T-helper 2 cell treated with Interferon-gamma antibody and Interleukin-4, amounts not matched to agents 100 ng/mL and 5 ng/mL, for 36 hours (primary cell): ENCODE results near the gene CDK1. TPM values are rescaled to one million over a fixed set of nuclear protein-coding genes. Genes with fewer than 3 reads are reported as not detected.

Source experiments
- intact Hi-C: fragments of 100-400 bp; cut with micrococcal nuclease; formaldehyde crosslinking; loops from one replicate; pipeline ENCODE4 v1.15.1; 2023
- total RNA-seq: library from RNA; stranded (reverse); gene quantifications from 2 replicates; pipeline ENCODE4 v1.2.3, GENCODE V29; 2022

The CDK1 gene
- 118 TPM in 2 replicates for total RNA-seq

DNA sequence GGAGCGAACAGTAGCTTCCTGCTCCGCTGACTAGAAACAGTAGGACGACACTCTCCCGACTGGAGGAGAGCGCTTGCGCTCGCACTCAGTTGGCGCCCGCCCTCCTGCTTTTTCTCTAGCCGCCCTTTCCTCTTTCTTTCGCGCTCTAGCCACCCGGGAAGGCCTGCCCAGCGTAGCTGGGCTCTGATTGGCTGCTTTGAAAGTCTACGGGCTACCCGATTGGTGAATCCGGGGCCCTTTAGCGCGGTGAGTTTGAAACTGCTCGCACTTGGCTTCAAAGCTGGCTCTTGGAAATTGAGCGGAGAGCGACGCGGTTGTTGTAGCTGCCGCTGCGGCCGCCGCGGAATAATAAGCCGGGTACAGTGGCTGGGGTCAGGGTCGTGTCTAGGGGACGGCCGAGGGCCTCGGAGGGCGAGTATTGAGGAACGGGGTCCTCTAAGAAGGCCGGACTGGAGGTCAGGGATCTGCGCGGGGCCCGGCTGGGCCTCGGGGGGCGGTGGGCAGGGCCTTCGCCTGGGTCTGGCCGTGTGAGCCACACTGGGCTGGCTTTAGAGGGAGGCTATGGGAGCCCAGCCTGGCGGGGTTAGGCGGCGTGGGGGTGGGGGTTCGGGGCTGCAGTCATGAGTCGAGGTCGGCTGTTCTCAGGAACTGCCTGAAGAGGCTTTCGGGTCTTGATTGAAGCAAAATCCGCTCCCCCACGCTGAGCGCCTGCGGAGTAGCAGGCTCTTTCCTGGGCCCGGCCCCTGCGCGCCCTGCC is at the start of gene CDK1:
TSS of gene CDK1 (plus strand) at position 265 of the 757 bp plus-strand sequence. CDS start 1,688 bp downstream, outside the sequence.
- intact Hi-C loops: loop anchor here (1.0 to 5.0 kb wide), 6 partner anchors 8 to 1124 kb away; partner anchors contain the start of gene CCDC6

DNA sequence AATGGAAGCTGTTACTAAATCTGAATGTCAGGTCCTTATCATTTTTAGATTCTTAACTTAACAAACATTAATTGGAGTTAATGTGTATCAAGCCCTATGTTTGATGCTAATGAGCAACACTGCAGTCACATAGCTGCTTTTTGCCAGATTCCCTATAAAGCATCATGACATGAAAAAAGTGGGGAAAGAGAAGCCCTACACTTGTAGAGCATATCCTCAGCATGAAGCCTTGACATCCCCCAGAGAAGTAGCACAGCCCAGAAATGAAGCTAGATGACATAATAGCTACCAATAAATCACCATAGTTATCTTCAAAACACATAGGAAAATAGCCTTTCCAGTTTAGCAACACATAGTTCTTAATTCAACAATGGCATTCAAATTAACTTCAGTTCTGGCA is 49.2 kb upstream of the CDK1 start:
- intact Hi-C loops: loop anchor here (2.0 kb wide), 1 partner anchor 492 kb away; no protein-coding TSS in a partner anchor

DNA sequence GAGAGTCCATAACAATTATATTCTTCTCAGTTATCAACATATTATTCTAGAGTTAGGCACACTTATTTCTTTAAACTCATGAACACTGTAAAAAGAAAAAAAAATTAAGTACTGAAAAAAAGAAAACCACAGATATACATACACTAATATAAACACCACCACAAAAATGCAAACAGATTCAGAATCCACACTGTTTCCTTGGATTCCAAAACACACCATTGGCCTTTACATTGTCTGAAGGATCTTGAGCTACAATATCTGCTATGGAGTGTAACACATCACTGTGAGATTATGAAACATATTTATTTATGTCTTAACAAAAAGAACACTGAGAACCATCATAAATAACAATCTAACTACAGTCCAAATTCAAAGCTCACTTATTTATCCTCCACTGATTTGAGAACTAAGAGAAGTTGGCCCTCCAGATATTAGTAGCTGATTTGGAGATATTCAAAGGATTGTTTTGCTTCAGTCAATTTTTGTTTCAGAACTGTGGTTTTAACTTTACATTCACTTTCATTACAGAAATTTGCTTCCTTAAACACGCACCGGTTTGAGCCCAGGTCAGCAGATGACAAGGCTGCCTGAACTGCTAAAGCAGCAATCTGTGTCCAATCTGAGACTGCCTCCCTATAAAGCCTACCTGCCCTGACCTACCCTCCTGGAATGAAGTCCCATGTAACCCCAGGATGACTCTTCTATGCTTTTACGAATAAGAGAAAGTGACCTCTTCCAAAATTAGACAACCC is 47.0 kb upstream of the CDK1 start:
- intact Hi-C loops: loop anchor here (1.0 to 5.0 kb wide), 5 partner anchors 17 to 556 kb away; no protein-coding TSS in a partner anchor

DNA sequence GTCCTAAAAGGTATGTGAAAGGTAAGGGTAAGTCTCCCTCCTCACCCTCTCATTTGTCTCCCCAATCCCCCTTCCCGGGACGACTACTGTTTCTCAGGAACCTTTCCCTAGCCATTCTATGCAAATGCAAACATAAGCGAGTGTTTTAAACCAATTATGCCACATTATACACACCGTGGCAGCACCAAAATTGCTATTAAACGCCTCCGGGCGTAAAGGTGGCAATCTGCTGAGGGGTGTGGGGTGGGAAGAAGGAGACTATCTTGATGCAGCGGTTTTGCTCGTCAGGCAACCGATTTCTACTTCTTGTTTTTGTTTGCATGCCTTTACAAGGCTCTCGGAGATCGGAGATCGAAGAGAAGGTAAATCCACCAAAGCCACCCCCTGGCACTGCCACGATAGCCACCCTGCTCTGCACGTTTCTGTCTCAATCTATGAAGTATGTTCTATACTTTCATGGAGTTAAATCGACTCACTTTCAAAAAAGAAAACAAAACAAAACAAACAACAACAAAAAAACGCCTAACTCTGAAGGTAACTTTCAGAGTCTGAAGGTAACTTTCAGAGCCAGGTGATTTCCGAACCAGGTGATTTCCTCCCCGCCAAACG is 46.0 kb upstream of the CDK1 start:
- intact Hi-C loops: loop anchor here (1.0 to 5.0 kb wide), 7 partner anchors 36 to 826 kb away; partner anchors contain the start of genes CCDC6 and CDK1

DNA sequence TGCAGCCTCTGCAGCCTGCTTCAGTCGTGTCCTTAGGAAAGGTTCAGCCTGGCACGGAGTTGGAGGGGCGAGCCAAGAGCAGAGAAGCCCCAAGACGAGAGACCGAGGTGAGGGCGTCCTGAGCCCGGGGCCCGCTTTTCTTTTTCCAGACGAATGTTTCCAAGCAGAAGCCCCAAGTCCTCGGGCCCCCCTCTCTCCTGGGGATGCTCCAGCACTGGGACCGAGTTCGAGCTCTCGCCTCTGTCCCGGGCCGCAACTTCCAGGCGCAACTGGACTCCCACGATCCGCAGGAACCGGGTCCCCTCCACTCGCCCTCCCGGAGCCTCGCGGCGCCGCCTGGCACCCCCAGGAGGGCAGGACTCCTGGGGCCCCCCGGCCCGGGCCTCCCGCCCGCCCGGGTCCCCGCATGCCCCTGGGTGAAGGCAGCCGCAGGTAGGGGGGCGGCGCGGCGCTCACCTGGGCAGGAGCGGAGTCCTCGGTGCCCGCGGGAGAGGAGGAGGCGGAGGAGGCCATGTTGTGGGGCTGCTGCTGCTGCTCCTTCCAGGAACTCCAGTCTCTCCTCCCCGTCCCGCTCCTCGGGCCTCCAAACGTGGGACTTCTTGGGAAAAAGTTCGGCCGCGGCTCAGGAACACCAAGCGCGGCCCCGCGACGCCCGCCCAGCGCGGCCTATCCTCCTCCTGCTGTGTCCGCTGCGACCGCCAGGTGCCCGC is 45.3 kb upstream of the CDK1 start:
- intact Hi-C loops: loop anchor here (1.0 to 5.0 kb wide), 7 partner anchors 36 to 826 kb away; partner anchors contain the start of genes CCDC6 and CDK1

DNA sequence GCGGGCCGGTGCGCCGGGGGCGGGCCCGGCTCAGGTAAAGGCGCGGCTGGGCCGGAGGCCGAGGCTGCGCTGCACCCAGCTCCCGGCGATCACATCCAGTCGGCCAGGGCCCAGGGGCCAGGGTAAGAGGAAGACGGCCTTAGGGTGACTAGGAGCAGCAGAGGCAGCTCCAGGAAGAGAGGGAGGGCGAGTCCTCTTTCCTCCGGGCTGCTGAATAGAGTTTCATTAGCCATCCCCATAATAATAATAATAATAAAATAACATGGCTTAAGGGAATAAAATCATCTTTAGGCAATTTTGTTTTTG is 44.8 kb upstream of the CDK1 start:
- intact Hi-C loops: loop anchor here (2.0 to 5.0 kb wide), 6 partner anchors 35 to 827 kb away; partner anchors contain the start of gene CCDC6

DNA sequence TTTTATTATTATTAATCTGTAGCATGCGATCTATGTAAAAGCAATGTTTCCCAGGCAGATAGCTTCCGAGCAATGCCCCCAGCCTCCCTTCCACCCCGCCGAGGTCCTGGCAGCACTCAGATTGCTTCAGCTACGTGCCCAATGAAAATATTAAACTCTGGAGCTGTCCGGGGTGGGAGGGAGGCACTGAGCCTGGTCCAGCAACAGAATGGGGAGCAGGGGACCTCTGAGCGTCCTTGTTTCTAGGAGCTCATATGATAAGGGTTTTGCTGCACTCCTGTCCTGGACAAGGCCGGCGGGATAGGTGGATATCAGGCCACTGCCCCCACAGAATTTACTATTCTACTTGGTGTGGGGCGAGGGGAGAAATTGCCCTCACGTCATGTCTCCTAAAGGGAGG is 44.5 kb upstream of the CDK1 start:
- intact Hi-C loops: loop anchor here (2.0 to 5.0 kb wide), 6 partner anchors 35 to 827 kb away; partner anchors contain the start of gene CCDC6

DNA sequence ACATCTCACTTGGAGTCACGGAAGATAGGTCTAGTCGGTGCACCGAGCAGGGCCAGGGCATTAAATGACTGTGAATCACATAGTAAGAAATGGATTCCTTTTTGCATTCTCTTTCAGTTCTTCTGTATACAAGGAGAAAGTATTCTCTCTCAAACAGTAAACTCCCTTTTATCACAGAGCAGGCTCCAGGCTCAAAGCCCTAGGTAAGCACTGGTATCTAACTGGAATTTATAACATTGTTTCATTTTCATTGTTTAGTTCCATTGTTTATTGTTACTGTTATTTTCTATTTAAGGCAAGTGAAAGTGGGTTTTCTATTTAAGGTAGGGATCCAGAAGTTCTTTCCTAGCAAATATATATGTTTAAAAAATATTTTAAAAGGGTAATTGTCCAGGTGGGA is 44.1 kb upstream of the CDK1 start:
- intact Hi-C loops: loop anchor here (5.0 kb wide), 4 partner anchors 72 to 553 kb away; no protein-coding TSS in a partner anchor

DNA sequence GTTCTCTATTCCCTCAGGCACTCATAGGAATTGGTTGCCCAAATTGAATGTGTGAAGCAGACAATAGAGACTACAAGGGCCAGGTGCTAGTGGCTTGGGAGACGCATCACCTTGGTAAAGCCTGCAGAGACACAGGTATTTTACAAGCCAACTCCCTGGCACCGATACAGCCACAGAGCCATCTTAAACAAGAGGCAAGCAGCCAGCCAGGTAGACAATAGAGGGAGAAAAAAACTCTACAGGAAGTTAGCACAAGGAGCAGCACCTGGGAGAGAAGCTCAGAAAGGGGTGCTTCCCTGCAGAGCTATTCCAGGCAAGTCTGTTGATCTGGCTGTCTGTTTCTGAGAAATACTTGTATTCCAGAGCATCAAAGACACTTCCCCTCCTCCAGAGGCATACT is 43.0 kb upstream of the CDK1 start:
- intact Hi-C loops: no loop called here

DNA sequence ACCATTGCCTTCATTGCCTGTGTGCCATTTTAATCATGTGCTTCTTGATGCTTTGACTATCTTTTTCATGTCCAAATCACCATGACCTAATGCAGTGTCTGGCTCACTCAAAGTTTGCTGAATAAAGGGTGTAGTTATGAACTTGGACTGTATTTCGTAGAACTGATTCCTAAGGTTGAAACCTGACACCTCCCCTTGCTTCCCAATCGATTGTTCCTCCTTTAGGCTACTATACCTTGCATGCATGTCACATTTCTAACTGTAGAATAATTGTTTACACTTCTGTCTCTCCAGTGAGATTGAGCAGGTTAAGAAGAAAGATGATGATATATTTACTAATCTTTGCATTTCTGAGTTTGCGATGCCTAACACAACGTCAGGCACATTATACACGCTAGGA is 41.0 kb upstream of the CDK1 start:
- intact Hi-C loops: no loop called here

DNA sequence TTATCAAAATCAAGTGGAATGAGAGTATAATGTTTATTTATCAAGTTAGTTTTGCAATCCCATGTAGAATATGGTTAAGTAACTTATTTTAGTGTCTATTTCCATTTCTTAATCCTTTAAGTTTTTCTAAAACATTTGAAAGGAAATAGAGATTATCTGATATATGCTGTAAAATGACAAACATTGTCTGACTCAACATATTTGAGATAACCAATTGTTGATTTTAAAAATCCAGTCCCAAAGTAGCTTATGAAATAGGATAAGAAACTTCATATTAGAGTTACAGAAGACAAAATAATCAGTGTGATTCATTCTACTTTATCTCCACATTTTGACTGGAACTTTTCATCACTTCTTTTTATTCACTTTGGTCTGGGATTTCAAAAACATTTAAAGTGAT is 38.7 kb upstream of the CDK1 start:
- intact Hi-C loops: no loop called here

DNA sequence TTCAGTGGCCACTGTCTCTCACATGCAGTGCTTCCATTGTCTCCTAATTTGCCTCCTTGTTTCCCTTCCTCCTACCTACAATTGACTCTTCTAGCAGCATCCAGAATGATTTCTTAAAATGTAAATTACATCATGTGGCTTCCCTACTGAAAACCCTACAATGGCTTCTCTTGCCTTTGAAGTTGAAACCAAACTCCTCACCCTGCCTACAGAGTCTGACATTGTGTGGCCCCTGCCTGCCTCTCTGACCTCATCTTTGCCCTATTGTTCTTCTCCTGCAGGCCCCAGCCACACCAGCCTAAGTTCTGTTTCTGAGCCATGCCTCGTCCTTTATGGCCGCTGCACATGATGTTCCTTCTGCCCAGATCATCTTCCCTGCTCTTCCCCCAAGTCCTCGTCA is 35.8 kb upstream of the CDK1 start:
- intact Hi-C loops: no loop called here

DNA sequence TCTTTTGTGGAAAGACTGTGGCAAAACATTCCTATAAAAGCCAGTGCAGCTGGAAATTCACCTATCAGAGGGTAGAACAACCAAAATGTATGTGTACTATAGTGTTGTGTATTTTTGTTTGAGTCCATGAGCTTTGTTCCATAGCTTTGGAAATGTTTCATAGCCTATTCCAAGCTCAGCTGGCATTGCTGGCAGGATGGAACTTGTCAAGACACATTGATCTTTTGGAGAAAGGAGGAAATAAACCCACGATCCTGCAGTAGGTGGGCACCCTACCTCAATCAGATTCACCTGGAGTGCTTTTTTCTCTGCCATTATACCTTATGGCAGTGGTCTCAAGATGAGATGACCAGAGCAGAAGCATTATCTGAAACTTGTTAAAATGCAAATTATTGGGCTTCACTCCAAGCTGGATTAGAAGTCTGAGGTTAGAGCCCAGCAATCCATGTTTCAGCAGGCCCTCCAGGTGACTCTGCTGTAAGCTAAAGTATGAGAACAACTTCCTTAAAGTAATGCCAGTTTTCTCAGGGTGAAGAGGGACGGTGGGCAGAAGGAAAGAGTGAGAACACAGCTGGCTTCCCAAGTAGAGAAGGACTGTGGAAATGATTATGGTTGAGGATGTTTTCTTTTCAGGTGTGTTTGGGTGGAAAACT is 30.3 kb upstream of the CDK1 start:
- intact Hi-C loops: no loop called here

DNA sequence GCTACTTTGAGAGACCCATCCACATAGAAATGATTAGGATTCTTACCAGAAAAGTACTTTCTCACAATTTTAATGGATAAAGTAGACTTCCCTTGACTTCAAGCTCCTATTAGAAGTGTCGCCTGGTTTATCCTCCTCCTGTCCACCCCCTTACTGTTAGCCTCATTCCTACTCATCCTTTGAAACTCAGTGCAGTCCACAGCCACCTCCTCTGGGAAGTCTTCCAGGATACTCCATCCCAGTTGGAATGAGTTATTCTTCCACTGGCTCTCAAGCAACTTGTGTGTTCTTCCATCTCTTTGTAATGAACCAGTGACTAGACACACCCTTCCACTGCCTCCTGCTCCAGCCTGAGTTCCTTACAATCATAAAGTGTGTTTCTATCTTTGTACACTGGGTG is 25.1 kb upstream of the CDK1 start:
- intact Hi-C loops: no loop called here

DNA sequence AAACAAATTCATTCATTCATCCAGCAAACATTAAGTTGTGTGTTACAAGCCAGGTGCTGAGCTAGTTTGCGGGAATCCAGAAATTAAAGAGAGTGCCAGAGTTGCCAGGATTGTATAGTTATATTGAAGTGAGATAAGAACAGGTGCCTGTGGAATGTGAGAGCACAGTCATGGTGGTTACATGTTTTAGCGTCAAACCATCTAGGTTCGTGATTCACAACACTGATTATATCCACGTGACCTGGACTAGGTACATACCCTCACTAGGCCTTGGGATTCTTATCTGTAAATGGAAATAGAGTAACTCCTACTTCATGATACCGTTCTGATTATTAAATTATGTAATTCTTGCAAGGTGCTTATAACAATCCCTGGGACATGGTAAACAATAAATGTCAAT is 24.5 kb upstream of the CDK1 start:
- intact Hi-C loops: no loop called here

DNA sequence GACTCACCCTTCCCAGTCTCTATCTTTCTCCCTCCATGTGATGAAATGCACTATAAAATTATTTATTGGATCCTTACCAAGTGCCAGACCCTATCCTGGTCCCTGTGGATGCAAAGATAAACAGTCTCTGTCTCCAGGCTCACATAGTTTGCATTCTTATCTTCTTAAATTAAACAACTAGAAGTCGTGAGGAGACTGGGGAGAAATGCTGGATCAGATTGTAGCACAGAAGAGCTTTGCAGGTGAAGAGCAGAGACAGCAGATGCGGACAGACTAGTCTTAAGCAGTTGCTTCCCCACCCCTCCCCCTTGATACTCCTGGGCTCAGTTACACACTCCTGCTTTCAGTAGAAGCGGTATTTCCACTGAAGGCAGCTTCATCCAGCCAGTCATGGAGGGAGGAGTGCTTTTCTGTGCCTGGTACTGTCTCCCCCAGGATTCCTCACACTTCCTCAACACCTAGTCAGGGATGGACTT is 20.8 kb upstream of the CDK1 start:
- intact Hi-C loops: no loop called here

DNA sequence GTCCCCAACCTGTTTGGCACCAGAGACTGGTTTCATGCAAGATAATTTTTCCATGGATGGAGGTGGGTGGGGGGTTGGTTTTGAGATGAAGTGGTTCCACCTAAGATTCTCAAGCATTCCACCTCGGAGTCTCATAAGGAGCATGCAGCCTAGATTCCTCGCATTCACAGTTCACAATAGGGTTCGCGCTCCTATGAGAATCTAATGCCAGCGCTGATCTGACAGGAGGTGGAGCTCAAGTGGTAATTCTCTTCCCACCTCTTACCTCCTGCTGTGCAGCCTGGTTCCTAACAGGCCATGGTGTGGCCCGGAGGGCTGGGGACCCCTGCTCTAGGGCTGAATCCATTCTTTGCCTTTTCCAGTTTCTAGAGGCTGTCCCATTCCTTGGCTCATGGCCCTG is 19.1 kb upstream of the CDK1 start:
- intact Hi-C loops: no loop called here

DNA sequence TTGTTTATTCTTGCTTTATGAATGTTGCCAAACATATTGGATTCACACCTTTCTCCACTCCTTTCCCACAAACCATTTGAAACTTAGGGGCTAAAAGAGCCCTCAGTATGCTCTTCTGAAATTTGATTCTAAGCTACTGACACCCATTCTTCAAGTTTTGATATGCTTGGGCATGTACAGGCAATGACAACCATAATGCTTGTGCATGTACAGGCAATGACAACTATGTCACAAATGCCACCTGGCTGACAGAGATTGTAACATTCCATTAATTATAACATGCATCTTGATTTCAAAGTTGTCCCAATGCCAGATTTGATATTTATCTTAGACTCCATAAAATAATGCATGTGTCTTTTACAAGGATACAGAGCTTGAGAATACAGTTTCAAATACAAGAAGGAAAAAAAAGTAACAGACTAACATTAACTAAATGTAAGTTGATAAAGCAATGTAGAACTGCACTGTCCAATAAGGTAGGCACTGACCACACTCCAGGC is 17.5 kb upstream of the CDK1 start:
- intact Hi-C loops: no loop called here

DNA sequence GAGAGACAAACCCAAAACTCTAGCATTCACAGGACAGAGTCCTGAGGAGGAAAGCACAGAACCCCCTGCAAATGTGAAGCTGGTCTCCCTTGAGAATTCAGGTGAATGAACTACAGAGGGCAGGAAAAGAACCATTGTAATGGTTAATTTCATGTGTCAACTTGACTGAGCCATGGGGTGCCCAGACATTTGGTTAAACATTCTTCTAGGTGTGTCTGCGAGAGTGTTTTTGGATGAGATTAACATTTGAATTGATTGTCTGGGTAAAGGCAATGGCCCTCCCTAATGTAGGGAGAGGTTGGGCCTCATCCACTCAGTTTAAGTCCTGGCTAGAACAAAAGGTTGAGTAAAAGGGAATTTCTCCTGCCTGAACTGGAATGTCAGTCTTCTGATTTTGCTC is 15.7 kb upstream of the CDK1 start:
- intact Hi-C loops: no loop called here

DNA sequence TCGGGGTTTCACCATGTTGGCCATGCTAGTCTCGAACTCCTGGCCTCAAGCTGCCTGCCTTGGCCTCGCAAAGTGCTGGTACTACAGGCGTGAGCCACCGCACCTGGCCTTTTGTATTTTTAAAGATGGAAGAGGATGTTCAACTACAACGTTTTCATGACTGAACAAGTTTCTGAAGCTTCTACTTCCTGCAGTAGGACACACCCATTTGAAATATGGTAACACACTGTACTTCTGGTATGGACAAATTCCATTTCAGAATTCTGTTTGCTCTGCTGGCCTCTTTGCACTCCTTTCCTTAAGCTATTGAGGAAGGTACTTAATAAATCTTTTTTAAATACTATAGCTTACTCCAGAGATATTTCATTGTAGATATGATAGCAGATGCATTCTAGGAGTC is 10.9 kb upstream of the CDK1 start:
- intact Hi-C loops: no loop called here
